CD4-positive, alpha-beta T cell treated with Interleukin-17A for 4 hours (primary cell): ENCODE results near the gene SH3RF3.

Experiments used
- DNase-seq: peaks from one replicate; pipeline ENCODE4 v3.0.0-alpha.2; 2020; ENCODE audit warnings: mixed read lengths

SH3RF3 gene

DNA sequence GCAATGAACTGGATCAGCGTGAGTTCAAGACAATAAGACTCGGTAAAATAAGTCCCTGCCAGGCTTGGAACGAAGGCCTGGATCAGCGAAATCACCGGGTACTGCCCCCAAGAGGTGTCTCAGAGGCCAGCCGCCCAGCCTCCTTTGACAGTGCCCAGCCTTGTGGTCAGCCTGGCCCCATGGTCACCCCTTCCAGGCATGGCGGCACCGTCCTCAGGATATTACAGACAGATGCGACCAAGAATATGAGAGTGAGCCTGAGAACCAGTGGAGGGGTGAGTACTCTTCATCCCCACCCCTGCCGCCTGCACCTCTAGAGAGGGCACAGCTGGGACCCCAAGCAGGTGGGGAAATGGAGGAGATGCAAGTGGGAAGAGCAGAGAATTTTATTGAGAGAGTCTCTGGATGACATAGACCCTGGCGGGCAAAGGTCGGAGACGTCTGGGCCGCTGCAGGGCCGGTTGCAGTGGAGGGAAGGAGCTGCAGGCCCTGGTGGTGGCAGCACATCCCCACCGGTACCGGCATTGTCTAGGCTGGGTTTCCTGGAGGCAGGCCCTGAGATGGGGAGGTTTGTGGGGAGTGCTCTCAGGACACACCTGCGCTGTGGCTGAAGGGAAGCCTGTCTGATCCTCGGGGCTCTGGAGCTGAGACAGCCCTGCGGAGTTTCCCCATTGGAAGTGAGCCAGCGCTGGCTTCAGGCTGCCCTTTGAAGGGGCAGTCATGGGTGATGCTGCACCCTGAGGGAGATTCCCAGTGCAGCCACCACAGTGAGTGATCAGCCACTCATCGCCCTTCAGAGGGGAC, 294.8 kb downstream of the SH3RF3 start:
- DNase-seq: no peak

- DNase-seq: no peak
These were observed 296.4 kb downstream of the SH3RF3 start for GRCh38 chr2:109425411-109425810.

GRCh38 chr2:109427661-109428091, 298.7 kb downstream of the SH3RF3 start:
- DNase-seq: no peak

- DNase-seq: no peak
These were observed 299.3 kb downstream of the SH3RF3 start for GRCh38 chr2:109428281-109428680.

- DNase-seq: no peak
These were observed 300.0 kb downstream of the SH3RF3 start for GRCh38 chr2:109428841-109429566.

- no peak for DNase-seq
These were observed 300.7 kb downstream of the SH3RF3 start for GRCh38 chr2:109429567-109430328.

DNA sequence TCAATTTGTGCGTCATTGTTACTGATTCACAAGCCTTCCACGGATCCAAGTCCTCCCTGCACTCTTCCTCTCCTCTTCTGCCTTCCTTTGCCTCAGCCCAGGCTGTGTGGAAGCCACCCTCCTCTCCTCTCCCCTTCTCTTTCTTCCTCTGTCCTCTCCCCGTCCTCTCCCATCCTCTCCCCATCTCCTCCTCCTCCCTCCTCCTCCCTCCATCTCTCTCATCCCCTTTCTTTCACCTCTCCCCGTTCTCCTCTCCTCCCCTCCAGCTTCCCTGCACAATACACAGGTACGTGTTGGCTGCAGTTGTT, 301.3 kb downstream of the SH3RF3 start:
- DNase-seq: no peak

- DNase-seq: no peak
These were observed 303.4 kb downstream of the SH3RF3 start for GRCh38 chr2:109432421-109432820.

GRCh38 chr2:109433486-109433885, 304.5 kb downstream of the SH3RF3 start:
- DNase-seq: no peak

GRCh38 chr2:109433926-109434325, 304.9 kb downstream of the SH3RF3 start:
- no peak for DNase-seq

DNA sequence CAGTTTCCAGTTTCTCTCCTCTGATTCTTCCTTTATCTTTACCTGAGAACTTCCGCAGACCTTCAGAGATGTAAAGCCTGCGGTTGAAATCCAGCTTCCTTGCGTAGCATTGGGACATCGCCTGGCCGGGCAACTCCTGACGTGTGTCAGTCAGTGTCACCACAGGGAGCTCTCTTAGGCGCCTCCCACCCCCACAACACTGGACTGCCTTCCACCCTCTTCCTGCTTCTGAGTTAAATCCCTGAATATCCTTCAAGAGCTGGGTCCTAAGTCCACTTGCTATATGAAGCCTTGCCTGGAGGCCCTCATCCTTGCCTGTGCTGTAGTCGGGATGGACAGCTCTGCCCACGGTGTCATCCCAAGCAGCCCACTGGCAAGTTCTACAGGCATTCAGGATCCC, 305.3 kb downstream of the SH3RF3 start:
- DNase-seq: no peak

DNA sequence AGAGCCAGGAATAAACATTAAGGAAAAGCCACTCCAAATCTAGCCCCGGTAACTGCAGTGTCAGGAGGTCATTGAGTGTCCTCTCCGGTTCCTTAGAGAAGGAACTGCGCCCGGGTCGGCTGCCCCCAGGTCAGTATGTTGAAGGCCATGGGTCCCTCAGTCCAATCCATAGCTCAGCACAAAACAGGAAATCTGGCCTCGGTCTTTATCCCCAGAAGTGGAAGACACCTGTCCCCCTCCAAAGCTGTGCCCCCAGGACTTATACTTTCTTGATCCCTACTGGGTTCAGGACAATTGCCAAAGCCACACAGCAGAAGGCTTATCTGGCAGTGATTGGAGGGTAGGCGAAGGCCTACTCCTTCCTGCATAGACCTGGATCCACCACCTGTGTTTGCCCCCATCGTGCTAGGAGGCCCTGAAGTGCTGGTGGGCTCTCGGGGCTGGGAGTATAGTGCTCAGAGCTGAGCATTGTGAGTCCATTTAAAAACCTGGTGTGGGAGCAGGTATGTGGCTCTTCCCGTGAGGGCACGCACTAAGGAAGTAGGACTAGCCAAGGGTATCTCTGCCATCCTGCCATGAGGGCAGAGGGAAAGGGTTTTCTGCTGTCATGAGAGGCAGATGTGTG, 306.2 kb downstream of the SH3RF3 start:
- DNase-seq: no peak

DNA sequence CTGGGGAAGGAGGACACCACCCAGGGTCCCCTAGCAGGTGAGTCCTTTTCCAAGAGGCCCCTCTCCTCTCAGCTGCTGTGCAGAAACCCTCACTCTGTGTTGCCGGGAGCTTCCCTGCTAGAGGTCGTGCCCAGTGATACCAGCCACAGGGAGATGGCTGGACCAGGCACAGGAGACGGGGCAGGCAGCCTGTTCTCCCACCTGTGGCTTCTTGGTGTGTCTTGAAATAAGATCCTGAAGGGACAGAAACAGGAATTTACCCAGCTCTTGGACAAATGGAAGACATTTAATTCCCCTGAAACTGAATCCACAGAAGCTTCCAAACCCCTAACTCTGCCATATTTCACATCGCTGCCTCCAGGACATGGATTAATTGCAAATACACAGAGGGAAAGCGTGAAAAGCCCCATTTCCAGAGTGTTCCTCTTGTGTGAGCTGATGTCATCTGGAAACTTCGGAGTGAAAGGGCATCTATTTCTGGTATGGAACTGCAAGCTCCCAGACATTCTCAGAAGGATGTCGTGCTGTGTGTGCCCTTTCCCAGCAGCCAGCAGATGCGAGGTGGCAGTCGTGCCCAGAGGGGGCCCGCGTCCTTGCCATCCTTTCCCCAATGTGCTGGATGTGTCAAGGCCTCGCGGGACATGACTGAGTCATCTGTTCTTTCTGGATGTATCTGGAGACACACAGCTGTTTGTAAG, 307.0 kb downstream of the SH3RF3 start:
- no peak for DNase-seq

- no peak for DNase-seq
These were observed 307.7 kb downstream of the SH3RF3 start for GRCh38 chr2:109436610-109437225.

- DNase-seq: no peak
These were observed 308.5 kb downstream of the SH3RF3 start for GRCh38 chr2:109437325-109438090.

GRCh38 chr2:109438146-109438545, 309.1 kb downstream of the SH3RF3 start:
- no peak for DNase-seq

DNA sequence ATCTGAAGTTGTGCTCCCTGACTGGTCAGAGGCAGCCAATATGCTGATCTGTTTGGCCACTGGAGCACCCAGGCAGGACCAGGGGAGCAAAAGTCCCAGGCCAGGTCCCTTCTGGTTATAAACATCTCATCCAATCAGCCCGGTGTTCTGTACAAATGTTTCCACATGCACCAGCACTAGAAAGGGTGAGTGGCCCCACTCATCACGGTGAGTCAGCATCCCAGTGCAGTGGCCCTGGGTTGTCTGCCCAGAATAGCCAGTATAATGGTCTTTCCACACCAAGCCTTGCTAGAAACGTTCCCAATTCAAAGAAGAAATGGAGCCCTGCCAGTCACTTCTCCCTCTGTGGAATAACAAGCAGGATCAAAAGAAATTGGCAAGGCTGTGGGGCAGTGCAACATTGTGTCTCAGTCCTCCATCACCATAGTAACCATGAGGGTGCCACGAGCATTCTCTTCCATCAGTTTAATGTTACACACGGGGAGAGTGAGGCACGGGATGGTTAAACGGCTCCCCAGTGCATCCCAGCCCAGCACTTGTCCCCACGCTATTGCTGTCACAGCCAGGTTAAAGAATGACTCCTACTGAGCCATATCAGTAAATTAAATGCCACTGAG, 309.9 kb downstream of the SH3RF3 start:
- no peak for DNase-seq

- DNase-seq: no peak
These were observed 310.4 kb downstream of the SH3RF3 start for GRCh38 chr2:109439390-109439786.

GRCh38 chr2:109439986-109440385, 311.0 kb downstream of the SH3RF3 start:
- no peak for DNase-seq

- DNase-seq: no peak
These were observed 311.6 kb downstream of the SH3RF3 start for GRCh38 chr2:109440499-109441156.
